HG03108 (cell line): Measurements from ENCODE around the gene LURAP1L.

ENCODE experiments used
- ATAC-seq: cut with Tn5 transposase; IDR thresholded peaks from one replicate; pipeline ENCODE4 v1.9.1; 2021; ENCODE audit warnings: moderate library complexity; ENCODE audit not compliant: unreplicated experiment

The LURAP1L gene

GRCh38 chr9:12809720-12810119, 34.9 kb downstream of the LURAP1L start:
- no peak for ATAC-seq

DNA sequence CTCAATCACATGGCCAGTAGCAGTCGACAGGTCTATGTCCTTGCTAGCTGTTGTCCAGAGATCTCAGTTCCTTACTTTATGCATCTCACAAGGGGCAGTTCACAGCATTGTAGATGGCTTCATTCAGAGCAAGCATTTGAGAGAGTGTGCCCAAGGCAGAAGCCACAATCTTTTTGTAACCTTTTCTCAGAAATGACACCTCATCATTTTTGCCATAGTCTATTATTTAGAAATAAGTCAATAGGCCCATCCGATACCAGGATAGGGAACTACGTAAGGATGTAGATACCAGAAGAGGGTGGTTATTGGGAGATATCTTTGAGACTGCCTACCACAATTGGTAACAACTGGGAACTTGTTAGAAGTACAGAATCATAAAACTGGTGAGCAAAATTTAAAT, 37.1 kb downstream of the LURAP1L start:
- no peak for ATAC-seq

GRCh38 chr9:12812710-12813109, 37.9 kb downstream of the LURAP1L start:
- no peak for ATAC-seq

GRCh38 chr9:12813533-12813932, 38.7 kb downstream of the LURAP1L start:
- no peak for ATAC-seq

DNA sequence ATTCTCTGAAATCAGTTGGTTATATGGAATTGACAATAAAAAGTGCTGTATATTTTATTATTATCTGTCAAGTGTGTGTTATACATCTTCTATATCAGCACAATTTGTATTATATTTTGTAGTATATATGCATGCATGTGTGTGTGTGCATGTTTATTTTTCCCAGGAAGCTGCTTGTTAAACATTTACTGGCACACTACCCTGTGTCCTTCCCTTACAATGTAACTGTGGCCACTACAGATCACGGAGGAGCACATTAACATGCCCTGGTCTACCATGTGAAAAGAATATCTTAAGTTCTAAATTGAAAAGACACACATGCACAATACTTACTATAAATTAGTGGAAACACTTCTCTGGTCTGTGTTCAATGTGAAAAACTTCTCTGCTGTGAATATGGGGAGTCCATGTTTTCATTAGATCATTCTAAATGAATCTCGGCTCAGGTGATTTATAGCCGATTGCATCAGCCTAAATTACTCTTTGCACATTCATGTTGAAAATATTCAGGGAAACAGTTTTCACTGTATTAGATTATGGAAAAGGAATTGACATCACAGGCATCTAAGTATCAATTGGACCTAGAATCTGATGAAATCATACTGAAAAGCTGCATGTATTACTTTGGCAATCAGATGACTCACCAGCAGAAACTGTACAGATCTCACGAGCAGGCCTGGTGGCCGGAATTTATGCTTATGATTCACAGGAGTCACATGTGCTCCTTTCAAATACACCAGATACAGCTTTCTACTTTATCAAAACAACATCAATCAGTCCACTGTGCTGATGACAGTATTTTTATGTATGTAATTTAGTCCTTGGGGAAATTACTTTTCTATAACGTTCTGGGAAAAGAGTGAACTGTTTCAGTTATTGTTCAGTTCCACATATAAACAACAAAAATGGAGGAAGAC, 39.4 kb downstream of the LURAP1L start:
- no peak for ATAC-seq

- ATAC-seq, result no peak
Measured at GRCh38 chr9:12814877-12815237, 40.0 kb downstream of the LURAP1L start.

GRCh38 chr9:12815888-12816287, 41.1 kb downstream of the LURAP1L start:
- no peak for ATAC-seq

DNA sequence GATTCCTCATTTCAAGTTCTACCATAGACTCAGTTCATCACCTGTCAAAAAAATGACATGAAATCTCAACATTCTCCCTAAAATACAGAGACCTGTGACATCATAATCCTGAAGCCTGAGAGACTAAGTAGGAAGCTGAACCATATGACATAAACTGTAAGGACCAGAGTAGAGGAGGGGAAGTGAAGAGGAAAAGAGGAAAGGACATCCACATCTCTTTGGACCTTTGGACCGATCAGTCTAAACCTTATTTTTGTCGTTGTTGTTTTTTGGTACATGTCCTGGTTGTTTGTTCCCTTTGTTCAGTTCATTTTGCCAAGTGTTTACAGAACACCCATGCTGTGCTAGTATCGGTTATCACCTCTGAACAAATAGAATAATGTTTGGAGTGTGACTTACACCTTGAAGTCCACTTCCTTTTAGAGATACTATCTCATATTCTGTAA, 41.9 kb downstream of the LURAP1L start:
- no peak for ATAC-seq

DNA sequence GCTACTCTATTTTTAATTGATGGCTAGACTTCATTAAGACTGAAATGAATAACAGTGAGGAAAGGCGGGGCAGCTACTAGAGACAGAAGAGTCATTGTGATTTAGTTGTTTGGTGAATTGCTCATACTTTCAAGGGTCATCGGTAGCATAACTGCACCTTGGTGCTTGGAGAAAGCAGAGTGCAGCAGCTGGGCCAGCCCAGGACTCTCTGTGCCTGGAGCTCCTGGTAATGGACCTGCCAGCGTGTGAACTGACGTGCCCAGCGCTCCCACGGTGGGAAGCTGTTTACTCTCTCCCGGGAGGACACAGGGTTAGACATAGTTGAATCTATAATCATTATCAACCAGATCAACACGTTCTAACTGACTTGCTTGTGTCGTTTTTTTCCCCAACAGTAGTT, 42.9 kb downstream of the LURAP1L start:
- no peak for ATAC-seq

- no peak for ATAC-seq
Measured at GRCh38 chr9:12818431-12819000, 43.7 kb downstream of the LURAP1L start.

- ATAC-seq, result no peak
Measured at GRCh38 chr9:12819436-12820185, 44.8 kb downstream of the LURAP1L start.

DNA sequence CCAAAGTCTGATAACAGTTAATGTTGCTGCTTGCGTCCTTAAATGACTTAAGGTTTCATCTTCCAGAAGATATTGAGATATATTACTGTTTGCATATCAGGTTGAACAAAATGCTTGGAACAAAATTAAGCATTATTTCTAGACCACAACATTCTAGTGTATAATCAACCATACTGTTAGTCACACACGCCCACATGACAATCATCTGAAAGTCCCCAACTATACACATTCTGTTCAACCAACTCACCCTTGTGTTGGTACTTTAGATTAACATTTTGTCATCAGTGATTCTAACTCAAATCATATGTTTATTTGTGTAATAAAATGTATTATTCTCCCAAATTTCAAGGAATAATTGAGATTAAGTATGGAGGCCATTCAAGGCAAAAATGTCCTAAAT, 47.3 kb downstream of the LURAP1L start:
- no peak for ATAC-seq

GRCh38 chr9:12826924-12827565, 52.2 kb downstream of the LURAP1L start:
- no peak for ATAC-seq

DNA sequence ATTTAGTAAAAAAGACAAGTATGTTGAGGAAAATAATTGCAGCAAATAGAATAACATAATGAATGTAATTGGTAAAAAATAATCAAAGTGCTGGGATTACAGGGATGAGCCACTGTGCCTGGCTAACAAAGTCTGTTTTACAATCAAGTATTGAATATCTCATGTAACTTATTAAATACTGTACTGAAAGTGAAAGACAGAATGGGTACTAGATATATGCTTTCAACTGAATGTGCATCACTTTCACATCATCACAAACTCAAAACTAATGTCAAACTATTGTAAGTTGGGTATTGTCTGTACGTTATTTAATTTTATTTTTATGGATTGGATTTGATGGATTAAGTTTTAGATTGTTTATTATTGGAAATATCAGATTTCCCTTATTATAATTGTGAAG, 58.9 kb downstream of the LURAP1L start:
- ATAC-seq, result no peak

- no peak for ATAC-seq
Measured at GRCh38 chr9:12838546-12838945, 63.7 kb downstream of the LURAP1L start.

DNA sequence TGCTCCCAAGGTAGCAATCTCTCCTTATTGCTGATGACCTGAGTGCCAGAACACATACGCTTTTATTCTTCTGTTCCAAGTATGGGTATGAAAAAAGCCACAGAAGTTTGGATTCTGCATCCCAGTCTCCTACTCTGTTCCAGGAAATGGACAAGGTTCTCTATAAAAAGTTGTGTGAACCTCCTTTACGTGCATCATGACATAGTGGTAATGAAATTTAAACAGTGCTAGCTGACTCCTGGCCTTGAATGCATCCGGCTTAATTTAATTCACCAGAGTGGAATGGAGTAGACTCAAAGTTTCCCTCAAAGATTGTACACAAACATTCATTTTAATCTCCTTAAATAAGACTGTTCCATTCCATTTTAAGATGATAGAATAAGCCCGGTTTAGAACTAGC, 68.9 kb downstream of the LURAP1L start:
- ATAC-seq, result no peak

DNA sequence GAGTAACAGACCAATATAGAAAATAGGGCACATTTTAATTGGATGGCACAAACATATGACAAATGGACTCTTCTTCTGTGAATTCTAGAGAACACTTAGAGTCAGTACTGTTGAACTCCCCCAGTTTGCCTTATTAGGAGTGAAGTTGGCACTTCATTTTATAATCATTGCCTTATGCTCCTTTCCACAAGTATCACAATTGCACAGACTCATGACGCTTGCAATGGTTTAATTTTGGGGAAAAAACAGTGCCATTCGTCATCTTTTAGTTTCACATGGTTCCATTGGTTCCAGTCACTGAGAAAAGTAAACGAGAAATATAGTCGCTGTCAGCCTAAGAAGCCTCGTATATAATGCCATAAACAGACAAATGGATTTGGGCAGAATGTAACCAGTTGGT, 71.2 kb downstream of the LURAP1L start:
- no peak for ATAC-seq

DNA sequence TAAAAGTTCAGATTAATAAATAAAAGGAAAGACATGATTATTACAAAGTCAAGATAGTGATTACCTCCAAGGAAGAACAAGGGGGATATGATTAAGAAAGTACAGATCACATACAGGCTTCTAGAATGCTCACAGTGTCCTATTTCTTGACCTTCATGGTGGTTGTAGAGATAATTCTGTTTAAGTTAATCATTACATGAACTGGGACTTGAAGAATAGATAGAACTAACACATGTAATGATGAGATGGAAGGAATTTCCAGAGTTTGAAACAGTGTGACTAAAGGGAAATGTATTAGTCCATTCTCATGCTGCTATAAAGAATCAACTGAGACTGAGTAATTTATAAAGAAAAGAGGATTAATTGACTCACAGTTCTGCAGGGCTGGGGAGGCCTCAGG, 72.7 kb downstream of the LURAP1L start:
- no peak for ATAC-seq

DNA sequence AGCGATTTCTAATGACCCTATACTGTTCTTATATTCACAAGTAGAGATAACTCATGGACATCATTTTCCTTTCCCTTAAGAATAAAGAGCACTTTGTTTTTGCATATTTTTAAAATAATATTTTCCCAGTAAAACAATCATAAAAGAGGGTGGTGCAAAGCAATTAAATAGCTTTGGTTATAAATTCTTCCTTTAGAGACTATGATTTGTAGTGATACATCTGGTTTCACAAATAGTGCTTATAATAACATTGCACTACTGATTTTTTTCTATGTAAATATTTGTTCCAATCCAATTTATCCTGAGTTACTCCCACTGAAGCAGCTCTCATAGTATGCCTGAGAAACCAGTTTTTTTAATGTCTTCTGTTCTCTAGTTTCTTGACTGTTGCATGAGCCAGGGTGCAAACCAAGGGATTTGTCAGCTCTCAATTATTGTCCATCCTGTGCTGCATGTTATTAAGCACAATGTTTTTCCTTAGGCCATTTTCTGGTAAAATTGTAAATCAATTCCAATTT, 74.7 kb downstream of the LURAP1L start:
- ATAC-seq, result no peak

DNA sequence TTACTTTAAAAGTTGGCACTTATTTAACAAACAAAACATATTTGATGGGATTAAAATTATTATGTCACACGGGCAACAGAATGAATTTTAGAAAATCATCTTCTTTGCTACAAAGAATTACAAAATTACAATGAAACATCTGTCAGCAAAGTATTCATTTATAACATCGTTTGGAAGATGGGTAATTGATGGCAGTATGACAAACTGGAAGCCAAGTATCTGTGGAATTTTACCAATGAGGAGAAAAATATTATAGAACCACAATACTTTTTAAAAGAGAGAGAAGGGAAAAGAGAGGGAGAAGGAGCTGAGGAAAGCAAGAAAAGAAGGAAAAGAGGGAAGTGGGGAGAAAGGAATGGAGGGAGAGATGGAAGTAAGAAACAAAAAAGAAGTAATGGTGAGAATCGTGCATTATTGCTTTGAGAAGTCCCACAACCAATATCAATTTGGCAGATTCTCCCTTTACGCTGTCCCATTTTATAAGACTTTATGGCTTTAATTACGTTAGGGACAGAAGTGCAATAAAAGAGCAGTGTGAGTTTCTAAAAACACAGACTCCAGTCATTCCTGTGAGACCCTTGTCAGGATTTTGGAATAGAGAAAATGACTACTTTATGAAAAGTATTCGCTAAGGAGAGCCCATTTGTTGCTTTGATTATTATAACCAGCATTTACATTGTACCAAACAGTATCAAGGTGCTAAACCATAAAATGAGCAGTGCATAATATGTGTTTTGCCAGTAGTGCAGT, 76.7 kb downstream of the LURAP1L start:
- ATAC-seq, result no peak
